Neural crest cell (in vitro differentiated cells): ENCODE data around the gene SCGB2A2. TPM values are rescaled to one million over a fixed set of nuclear protein-coding genes. Genes with fewer than 3 reads are reported as not detected.

Experiments used
- DNase-seq: peaks from one replicate; pipeline ENCODE4 v3.0.0; 2021; ENCODE audit warnings: low read depth, mixed read lengths, low spot score
- H3K27ac Mint-ChIP-seq: one replicate; pipeline ENCODE4 v1.8.0; 2021; ENCODE audit warnings: mild to moderate bottlenecking, mixed read lengths; ENCODE audit not compliant: unreplicated experiment
- H3K27me3 Mint-ChIP-seq: 2 replicates; pipeline ENCODE4 v1.8.0; 2021; ENCODE audit warnings: low read depth, mild to moderate bottlenecking, mixed read lengths
- H3K36me3 Mint-ChIP-seq: 2 replicates; pipeline ENCODE4 v1.8.0; 2021; ENCODE audit warnings: low read depth, mild to moderate bottlenecking, mixed read lengths
- H3K4me1 Mint-ChIP-seq: 2 replicates; pipeline ENCODE4 v1.8.0; 2021; ENCODE audit warnings: mixed read lengths
- H3K4me3 Mint-ChIP-seq: one replicate; pipeline ENCODE4 v1.8.0; 2021; ENCODE audit warnings: mild to moderate bottlenecking, mixed read lengths
- H3K9me3 Mint-ChIP-seq: 2 replicates; pipeline ENCODE4 v1.8.0; 2021; ENCODE audit warnings: mixed read lengths
- CTCF ChIP-seq: fragments of 200-600 bp; sonication (generic); conservative IDR thresholded peaks from 2 replicates; pipeline ENCODE4 v1.5.0; 2021; ENCODE audit warnings: antibody characterized with exemption, mild to moderate bottlenecking
- total RNA-seq: library from RNA; stranded (reverse); gene quantifications from 2 replicates; pipeline ENCODE4 v1.2.1, GENCODE V29; 2021

The SCGB2A2 gene
- total RNA-seq, 1 donor from 2014 or later = not detected

GRCh38 chr11:62267050-62267449 is 2.9 kb upstream of the SCGB2A2 start:
- Mint-ChIP-seq H3K4me1 (peaks cover 3% of the 10 kb centered on the region), H3K9me3 (no peaks in the 10 kb centered on the region), H3K4me3 (no peak overlapping the region), H3K27me3 (peaks cover 65% of the 10 kb centered on the region), H3K27ac (no peak overlapping the region), H3K36me3 (no peaks in the 10 kb centered on the region)
- DNase-seq = no peak
- TF ChIP-seq CTCF = no peak

GRCh38 chr11:62267576-62267975 is 2.4 kb upstream of the SCGB2A2 start:
- no peak for DNase-seq
- H3K9me3 Mint-ChIP-seq = no peaks in the 10 kb centered on the region
- H3K4me1 Mint-ChIP-seq = peaks cover 3% of the 10 kb centered on the region
- no peak for TF ChIP-seq CTCF
- H3K27ac Mint-ChIP-seq = no peak overlapping the region
- H3K27me3 Mint-ChIP-seq = peaks cover 66% of the 10 kb centered on the region
- no peak overlapping the region for H3K4me3 Mint-ChIP-seq
- H3K36me3 Mint-ChIP-seq = no peaks in the 10 kb centered on the region

- DNase-seq = no peak
- TF ChIP-seq CTCF = no peak
- Mint-ChIP-seq H3K27me3 (peaks cover 31% of the 10 kb centered on the region), H3K4me3 (no peak overlapping the region), H3K4me1 (peaks cover 3% of the 10 kb centered on the region), H3K9me3 (no peaks in the 10 kb centered on the region), H3K36me3 (no peaks in the 10 kb centered on the region), H3K27ac (no peak overlapping the region)
Measured at GRCh38 chr11:62273284-62273683, 3.3 kb downstream of the SCGB2A2 start.

- Mint-ChIP-seq H3K36me3 (no peaks in the 10 kb centered on the region), H3K27me3 (peaks cover 28% of the 10 kb centered on the region), H3K4me3 (no peak overlapping the region), H3K4me1 (peaks cover 3% of the 10 kb centered on the region), H3K9me3 (no peaks in the 10 kb centered on the region), H3K27ac (no peak overlapping the region)
- no peak for TF ChIP-seq CTCF
- DNase-seq = no peak
Measured at GRCh38 chr11:62273789-62274275, 3.9 kb downstream of the SCGB2A2 start.

GRCh38 chr11:62280452-62280851 is 10.5 kb downstream of the SCGB2A2 start:
- Mint-ChIP-seq H3K27me3 (peaks cover 11% of the 10 kb centered on the region), H3K36me3 (peaks cover 4% of the 10 kb centered on the region), H3K9me3 (peaks cover 2% of the 10 kb centered on the region), H3K27ac (no peak overlapping the region), H3K4me3 (no peak overlapping the region), H3K4me1 (no peaks in the 10 kb centered on the region)
- no peak for DNase-seq
- no peak for TF ChIP-seq CTCF

GRCh38 chr11:62295504-62295903 is 25.5 kb downstream of the SCGB2A2 start:
- Mint-ChIP-seq H3K27ac (no peak overlapping the region), H3K4me3 (no peak overlapping the region), H3K36me3 (no peaks in the 10 kb centered on the region), H3K9me3 (no peaks in the 10 kb centered on the region), H3K4me1 (no peaks in the 10 kb centered on the region), H3K27me3 (peaks cover 55% of the 10 kb centered on the region)
- DNase-seq = peak; percentile 10
- no peak for TF ChIP-seq CTCF
